ENCODE measurements around the gene MS4A10. TPM values are rescaled to one million over a fixed set of nuclear protein-coding genes. Genes with fewer than 3 reads are reported as not detected.

The MS4A10 gene
- total RNA-seq, 2 experiments from 2014 or later, result not detected

DNA sequence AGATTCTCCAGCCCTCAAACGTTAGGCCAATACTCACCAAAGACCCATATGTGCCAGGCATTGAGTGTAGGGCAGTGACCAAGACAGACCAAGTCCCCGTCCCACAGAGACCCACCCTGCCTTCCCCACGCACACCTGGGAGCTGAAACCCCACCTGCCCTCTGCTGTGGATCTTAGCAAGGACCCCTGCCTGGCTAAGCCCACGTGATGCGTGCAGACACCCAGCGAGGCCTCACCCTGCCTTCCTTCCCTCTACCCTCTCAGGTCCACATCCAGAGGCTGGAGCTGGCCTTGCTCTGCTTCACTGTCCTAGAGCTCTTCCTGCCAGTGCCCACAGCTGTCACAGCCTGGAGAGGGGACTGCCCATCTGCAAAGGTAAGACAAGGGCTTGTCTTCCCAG is 10.2 kb downstream of the MS4A10 start:
- Mint-ChIP-seq H3K9me3 (no peaks in the 10 kb centered on the region), H3K4me1 (ENCODE audit: low read depth) (no peaks in the 10 kb centered on the region), H3K36me3 (ENCODE audit: low read depth) (no peaks in the 10 kb centered on the region), H3K27ac (no peak overlapping the region), H3K4me3 (no peak overlapping the region), H3K27me3 (ENCODE audit: low read depth) (no peaks in the 10 kb centered on the region)
- no peak for DNase-seq
- intact Hi-C loops (cut with micrococcal nuclease), result no loop called here
- CTCF ChIA-PET, result interaction anchor here (1.6 kb wide), 1 partner anchor 18 kb away, joined by 4 read pairs; no protein-coding TSS in a partner anchor

DNA sequence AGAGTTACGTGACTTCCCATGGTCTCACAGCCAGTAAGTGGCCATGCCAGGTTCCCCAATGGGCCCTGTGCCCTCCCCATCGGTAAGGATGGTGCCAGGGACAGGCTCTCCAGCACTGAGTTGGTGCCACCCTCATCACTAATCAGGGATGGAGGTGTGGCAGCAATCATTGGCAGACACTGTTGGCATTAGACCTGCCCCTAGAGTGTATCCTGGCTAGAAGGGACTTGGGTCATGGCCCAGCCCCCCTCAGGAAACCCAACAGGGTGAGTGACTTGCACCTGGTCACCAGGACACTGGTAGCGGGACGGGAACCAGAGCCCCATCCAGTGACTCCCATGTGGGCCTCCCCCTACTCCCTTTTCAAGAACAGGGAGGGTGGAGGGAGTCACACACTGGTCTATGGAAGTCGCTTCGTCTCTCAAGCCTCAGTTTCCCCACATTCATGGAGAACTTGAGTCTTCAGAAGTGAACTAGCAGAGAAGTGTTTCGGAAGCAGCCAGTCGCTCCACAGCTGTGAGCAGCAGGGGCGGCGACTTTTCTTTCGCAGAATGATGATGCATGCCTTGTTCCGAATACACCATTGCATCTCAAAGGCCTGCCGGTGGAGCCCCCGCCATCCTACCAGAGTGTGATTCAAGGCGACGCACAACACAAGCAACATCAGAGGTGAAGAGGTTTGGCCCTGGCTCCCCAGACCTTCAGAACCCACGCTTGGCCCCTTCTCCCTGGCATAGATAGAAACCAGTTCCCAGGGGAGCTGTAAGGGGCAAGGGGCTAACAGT is 12.9 kb downstream of the MS4A10 start:
- CTCF ChIA-PET, result no interaction called here

DNA sequence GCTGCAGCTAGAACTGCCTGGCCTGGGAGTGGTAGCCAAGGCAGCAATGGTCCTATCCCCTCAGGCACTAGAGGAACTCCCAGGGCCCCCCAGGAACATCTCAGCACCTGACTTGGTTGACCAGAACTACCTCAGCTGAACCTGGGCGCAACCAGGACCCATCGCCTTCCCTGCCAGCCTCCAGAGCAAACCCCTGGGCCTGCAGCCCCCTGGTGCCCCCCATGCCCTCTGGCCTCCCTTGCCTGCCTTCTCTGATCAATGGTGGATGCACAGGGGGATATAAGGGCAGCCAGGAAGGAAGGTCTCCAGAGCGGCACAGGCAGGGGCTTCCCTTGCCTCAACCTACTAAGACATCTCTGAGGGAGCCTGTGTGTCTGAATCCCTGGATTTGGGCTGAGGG is 13.5 kb downstream of the MS4A10 start:
- H3K36me3 Mint-ChIP-seq (ENCODE audit: low read depth), result no peaks in the 10 kb centered on the region
- CTCF ChIA-PET, result interaction anchor here (0.6 kb wide), 1 partner anchor 95 kb away, joined by 6 read pairs; no protein-coding TSS in a partner anchor
- H3K27ac Mint-ChIP-seq, result no peak overlapping the region
- DNase-seq, result no peak
- intact Hi-C loops (cut with micrococcal nuclease), result no loop called here
- no peaks in the 10 kb centered on the region for H3K4me1 Mint-ChIP-seq (ENCODE audit: low read depth)
- H3K27me3 Mint-ChIP-seq (ENCODE audit: low read depth), result peaks cover 2% of the 10 kb centered on the region
- no peaks in the 10 kb centered on the region for H3K9me3 Mint-ChIP-seq
- H3K4me3 Mint-ChIP-seq, result no peak overlapping the region

More for the DNA sequence above, 12.9 kb downstream of the MS4A10 start:
- H3K4me3 Mint-ChIP-seq, result no peak overlapping the region
- H3K27me3 Mint-ChIP-seq (ENCODE audit: low read depth), result peaks cover 2% of the 10 kb centered on the region
- H3K9me3 Mint-ChIP-seq, result no peaks in the 10 kb centered on the region
- no peak overlapping the region for H3K27ac Mint-ChIP-seq
- no peak for DNase-seq
- H3K4me1 Mint-ChIP-seq (ENCODE audit: low read depth), result no peaks in the 10 kb centered on the region
- no peaks in the 10 kb centered on the region for H3K36me3 Mint-ChIP-seq (ENCODE audit: low read depth)
- intact Hi-C loops (cut with micrococcal nuclease), result no loop called here

DNA sequence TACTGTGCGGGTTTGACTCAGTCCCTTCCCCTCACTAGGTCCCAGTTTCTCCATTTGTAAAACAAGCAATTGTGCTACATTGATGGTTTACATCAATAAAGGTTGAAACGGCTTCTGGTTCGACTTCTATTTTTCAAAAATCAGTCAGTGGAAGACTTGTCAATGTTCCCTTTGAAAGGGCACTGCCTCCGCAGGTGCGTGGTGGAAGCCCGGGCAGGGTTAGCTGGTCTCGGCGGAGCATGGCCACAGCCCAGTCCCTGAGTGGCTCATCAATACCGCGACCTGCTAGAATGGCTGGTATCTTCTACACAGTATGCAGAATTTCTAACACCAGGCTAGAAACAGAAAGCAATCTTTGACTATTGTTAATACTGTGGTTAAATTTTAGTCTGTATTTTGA is 16.1 kb downstream of the MS4A10 start:
- no peaks in the 10 kb centered on the region for H3K36me3 Mint-ChIP-seq (ENCODE audit: low read depth)
- H3K9me3 Mint-ChIP-seq, result no peaks in the 10 kb centered on the region
- H3K4me3 Mint-ChIP-seq, result no peak overlapping the region
- intact Hi-C loops (cut with micrococcal nuclease), result no loop called here
- H3K27me3 Mint-ChIP-seq (ENCODE audit: low read depth), result peaks cover 2% of the 10 kb centered on the region
- no peaks in the 10 kb centered on the region for H3K4me1 Mint-ChIP-seq (ENCODE audit: low read depth)
- DNase-seq, result no peak
- no peak overlapping the region for H3K27ac Mint-ChIP-seq
- CTCF ChIA-PET, result interaction anchor here (1.0 kb wide), 1 partner anchor 30 kb away, joined by 4 read pairs; no protein-coding TSS in a partner anchor

DNA sequence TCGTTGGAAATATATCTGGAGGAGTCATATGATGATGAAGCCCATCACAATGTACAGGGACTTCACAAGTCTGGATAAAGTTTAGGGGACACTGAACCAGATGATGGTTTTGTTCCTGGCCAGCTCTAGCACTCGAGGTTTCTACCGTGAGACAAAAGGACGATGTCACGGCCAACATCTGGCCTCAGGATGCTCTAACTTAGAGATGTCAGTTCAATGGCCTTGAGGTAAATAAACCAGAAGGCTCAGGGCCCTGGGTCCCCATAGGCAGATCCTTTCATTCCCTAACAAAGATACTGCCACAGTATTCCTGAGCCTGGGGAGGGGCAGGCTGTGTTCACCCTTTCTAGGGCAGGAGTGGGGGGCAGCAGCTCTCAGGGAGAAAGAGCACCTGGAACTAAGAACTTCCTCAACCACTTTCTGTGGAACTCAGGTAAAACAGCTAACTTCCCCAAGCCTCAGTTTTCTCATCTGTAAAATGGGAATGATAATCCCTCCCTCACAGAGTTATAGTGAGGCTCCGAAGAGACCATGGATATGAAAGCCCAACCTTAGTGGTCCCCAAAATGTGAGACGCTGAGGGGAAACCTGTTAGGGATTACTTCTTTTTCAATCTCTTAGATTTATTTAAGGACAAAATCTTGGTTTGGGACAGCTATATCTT is 18.3 kb downstream of the MS4A10 start:
- CTCF ChIA-PET, result interaction anchor here (0.6 kb wide), 1 partner anchor 834 kb away, joined by 4 read pairs; no protein-coding TSS in a partner anchor
- DNase-seq, result no peak
- Mint-ChIP-seq H3K4me3 (no peak overlapping the region), H3K9me3 (no peaks in the 10 kb centered on the region), H3K27me3 (ENCODE audit: low read depth) (peaks cover 2% of the 10 kb centered on the region), H3K27ac (no peak overlapping the region), H3K4me1 (ENCODE audit: low read depth) (no peaks in the 10 kb centered on the region), H3K36me3 (ENCODE audit: low read depth) (no peaks in the 10 kb centered on the region)
- intact Hi-C loops (cut with micrococcal nuclease), result no loop called here

DNA sequence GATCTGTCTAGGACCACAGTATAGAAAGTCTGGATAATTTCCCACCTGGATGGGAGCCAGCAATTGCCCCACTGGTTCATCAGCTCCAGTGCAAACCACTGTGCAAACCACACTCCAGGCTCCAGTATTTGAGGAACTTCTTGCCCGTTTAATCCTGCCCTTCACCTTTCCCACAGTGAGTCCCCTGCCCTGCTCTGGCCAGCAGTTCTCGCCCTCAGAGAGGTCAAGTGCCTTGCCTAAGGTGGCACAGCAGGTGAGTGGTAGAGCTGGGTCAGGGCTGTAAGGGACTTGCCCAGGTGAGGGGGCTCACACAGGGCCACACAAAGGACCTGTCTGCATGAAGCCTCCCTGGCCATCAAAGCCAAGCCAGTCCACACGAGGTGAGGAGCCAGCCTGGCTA is 24.1 kb downstream of the MS4A10 start:
- Mint-ChIP-seq H3K27ac (no peak overlapping the region), H3K36me3 (ENCODE audit: low read depth) (no peaks in the 10 kb centered on the region), H3K4me1 (ENCODE audit: low read depth) (no peaks in the 10 kb centered on the region), H3K9me3 (no peaks in the 10 kb centered on the region), H3K27me3 (ENCODE audit: low read depth) (peaks cover 3% of the 10 kb centered on the region), H3K4me3 (no peak overlapping the region)
- intact Hi-C loops (cut with micrococcal nuclease), result no loop called here
- no peak for DNase-seq
- CTCF ChIA-PET, result no interaction called here

DNA sequence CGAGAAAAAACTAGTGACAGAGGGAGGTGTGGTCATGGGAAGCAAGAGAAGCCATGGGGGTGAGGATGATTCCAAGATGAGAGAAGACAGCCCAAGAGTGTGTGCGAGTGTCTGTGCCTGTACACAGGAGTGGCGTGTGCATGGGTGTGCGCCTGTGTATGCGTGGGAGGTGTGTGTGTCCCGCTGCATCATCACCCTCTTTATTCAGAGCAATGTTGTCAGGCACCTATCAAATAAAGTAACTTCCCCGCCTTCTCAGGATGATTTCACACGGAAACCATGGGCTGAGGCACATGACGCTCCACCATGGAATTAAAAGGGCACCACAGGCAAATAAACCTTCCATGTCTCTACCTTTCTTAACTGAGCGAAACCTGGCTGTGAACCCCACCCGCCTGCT is 24.6 kb downstream of the MS4A10 start:
- no peaks in the 10 kb centered on the region for H3K4me1 Mint-ChIP-seq (ENCODE audit: low read depth)
- CTCF ChIA-PET, result no interaction called here
- DNase-seq, result no peak
- intact Hi-C loops (cut with micrococcal nuclease), result no loop called here
- no peak overlapping the region for H3K27ac Mint-ChIP-seq
- peaks cover 3% of the 10 kb centered on the region for H3K27me3 Mint-ChIP-seq (ENCODE audit: low read depth)
- H3K4me3 Mint-ChIP-seq, result no peak overlapping the region
- H3K36me3 Mint-ChIP-seq (ENCODE audit: low read depth), result no peaks in the 10 kb centered on the region
- H3K9me3 Mint-ChIP-seq, result no peaks in the 10 kb centered on the region

DNA sequence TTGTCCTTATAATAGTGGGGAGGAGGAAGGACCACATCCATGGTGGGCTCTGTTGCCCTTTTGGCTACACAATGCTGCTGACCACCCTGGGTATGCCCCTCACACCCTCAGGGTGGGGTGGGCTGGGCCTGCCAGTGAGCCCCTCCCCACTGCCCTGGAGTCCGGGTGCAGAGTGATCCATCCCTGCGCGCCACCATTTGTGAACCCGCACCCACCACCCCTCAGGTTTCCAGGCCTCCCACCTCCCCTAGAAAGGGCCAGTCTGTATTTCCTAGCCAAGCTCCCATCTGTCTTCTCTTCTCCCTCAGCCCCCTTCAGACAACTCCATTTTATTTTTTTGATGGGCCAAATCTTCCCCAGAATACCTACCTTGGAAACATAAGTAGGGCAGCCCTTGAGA is 25.0 kb downstream of the MS4A10 start:
- Mint-ChIP-seq H3K9me3 (no peaks in the 10 kb centered on the region), H3K27me3 (ENCODE audit: low read depth) (peaks cover 3% of the 10 kb centered on the region), H3K36me3 (ENCODE audit: low read depth) (no peaks in the 10 kb centered on the region), H3K4me1 (ENCODE audit: low read depth) (no peaks in the 10 kb centered on the region), H3K4me3 (no peak overlapping the region), H3K27ac (no peak overlapping the region)
- CTCF ChIA-PET, result no interaction called here
- no peak for DNase-seq
- intact Hi-C loops (cut with micrococcal nuclease), result no loop called here

DNA sequence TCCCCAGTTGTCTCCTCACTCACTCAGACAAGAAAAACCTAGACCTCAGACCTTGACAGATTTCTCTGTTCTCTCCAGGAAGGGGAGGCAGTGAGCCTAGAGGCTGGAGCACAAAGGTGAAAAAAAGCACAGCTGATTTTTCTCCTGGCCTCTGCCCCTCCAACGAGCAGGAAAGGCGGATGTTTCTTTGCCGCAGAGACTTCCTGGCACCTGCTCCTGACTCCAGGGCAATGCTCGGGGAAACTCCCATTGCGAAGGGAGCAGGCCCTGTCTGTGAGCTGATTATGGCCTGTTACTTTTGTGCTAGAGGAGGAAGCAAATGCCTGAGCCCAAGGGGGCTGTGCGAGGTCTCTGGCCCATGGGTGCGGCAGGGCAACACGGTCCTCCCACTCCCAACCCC is 25.4 kb downstream of the MS4A10 start:
- intact Hi-C loops (cut with micrococcal nuclease), result no loop called here
- no peaks in the 10 kb centered on the region for H3K4me1 Mint-ChIP-seq (ENCODE audit: low read depth)
- peak; percentile 18 for DNase-seq
- H3K27ac Mint-ChIP-seq, result no peak overlapping the region
- no peak overlapping the region for H3K4me3 Mint-ChIP-seq
- H3K36me3 Mint-ChIP-seq (ENCODE audit: low read depth), result no peaks in the 10 kb centered on the region
- H3K27me3 Mint-ChIP-seq (ENCODE audit: low read depth), result peaks cover 3% of the 10 kb centered on the region
- no peaks in the 10 kb centered on the region for H3K9me3 Mint-ChIP-seq
- CTCF ChIA-PET, result no interaction called here

DNA sequence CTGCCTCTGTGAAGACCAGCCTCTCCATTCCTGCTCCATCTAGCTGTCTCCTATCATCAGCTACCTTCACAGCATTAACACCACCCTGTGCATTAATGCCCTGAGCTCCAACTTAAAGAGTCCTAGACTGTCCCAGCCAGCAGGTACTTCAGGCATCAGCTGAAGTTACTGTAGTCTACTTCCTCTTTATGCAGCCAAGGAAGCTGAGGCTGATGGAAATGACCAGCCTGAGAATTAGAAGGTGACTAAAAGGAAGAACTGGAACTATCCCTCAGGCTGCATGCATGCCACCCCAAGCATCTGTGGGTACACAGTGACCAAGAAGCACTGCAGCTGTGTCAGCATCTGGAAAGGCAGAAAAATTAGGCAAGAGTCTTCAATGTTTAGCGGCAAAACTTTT is 28.2 kb downstream of the MS4A10 start:
- peaks cover 8% of the 10 kb centered on the region for H3K9me3 Mint-ChIP-seq
- intact Hi-C loops (cut with micrococcal nuclease), result no loop called here
- CTCF ChIA-PET, result interaction anchor here (1.8 kb wide), 1 partner anchor 18 kb away, joined by 8 read pairs; no protein-coding TSS in a partner anchor
- peaks cover 3% of the 10 kb centered on the region for H3K27me3 Mint-ChIP-seq (ENCODE audit: low read depth)
- H3K27ac Mint-ChIP-seq, result no peak overlapping the region
- no peak for DNase-seq
- H3K4me3 Mint-ChIP-seq, result no peak overlapping the region
- H3K4me1 Mint-ChIP-seq (ENCODE audit: low read depth), result no peaks in the 10 kb centered on the region
- no peaks in the 10 kb centered on the region for H3K36me3 Mint-ChIP-seq (ENCODE audit: low read depth)

DNA sequence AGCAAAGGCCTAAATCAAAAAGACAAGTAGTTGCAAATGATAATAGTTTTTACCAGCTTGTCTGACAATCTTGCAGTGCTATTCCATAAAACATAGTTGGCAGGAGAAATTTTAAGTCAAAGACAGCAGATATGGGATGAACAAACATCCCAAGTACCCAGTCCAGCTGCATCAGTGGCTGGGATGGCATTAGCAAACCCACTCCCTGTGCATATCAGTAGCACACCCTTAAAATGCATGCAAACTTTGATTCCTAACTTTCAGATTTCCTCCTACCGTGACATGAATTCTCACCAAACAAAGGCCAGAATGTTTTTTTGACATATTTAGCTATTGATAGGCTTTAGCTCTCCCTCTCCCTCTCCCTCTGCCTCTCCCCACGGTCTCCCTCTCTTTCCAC is 29.0 kb downstream of the MS4A10 start:
- no peak for DNase-seq
- intact Hi-C loops (cut with micrococcal nuclease), result no loop called here
- Mint-ChIP-seq H3K4me1 (ENCODE audit: low read depth) (no peaks in the 10 kb centered on the region), H3K4me3 (no peak overlapping the region), H3K27me3 (ENCODE audit: low read depth) (peaks cover 3% of the 10 kb centered on the region), H3K27ac (no peak overlapping the region), H3K36me3 (ENCODE audit: low read depth) (no peaks in the 10 kb centered on the region), H3K9me3 (peaks cover 8% of the 10 kb centered on the region)
- CTCF ChIA-PET, result interaction anchor here (1.8 kb wide), 1 partner anchor 17 kb away, joined by 8 read pairs; no protein-coding TSS in a partner anchor

DNA sequence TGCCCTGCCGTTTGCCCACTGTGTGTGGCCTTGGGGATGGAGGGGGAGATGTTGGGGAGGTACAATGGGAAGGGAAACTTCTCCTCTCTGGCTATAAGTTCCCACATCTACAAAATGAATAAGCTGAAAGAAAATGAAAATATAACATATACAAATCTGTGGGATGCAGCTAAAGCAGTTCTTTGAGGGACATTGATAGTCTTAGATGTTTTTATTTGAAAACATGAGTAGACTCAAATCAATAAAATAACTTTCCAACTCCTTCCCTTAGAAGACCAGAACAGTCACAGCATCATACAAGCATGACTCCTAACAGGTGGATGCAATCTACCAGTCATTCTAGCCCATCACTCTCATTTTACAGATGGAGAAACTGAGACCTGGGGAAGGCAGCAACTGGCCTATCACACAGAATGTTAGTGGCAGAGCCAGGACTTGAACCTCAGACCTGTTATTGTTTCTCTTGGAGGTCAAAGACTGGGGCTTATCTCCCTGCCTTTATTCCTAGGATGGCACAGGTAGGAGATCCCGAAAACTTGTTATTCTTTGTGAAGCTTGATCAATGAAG is 31.5 kb downstream of the MS4A10 start:
- Mint-ChIP-seq H3K27ac (no peak overlapping the region), H3K9me3 (peaks cover 8% of the 10 kb centered on the region), H3K27me3 (ENCODE audit: low read depth) (no peaks in the 10 kb centered on the region), H3K4me1 (ENCODE audit: low read depth) (no peaks in the 10 kb centered on the region), H3K36me3 (ENCODE audit: low read depth) (no peaks in the 10 kb centered on the region), H3K4me3 (no peak overlapping the region)
- DNase-seq, result no peak
- intact Hi-C loops (cut with micrococcal nuclease), result no loop called here
- CTCF ChIA-PET, result no interaction called here

Measured in activated naive CD4-positive, alpha-beta T cell treated with anti-CD3 and anti-CD28 coated beads for 36 hours (primary cell).